ENCODE results near the gene MYO9A. TPM values are rescaled to one million over a fixed set of nuclear protein-coding genes. Genes with fewer than 3 reads are reported as not detected.
A peak's percentile ranks its signal among the peaks of the same experiment; 100 is the strongest.

Gene MYO9A
- total RNA-seq, 4 donors from 2014 or later: 88.5 to 183 (median 115) TPM

DNA sequence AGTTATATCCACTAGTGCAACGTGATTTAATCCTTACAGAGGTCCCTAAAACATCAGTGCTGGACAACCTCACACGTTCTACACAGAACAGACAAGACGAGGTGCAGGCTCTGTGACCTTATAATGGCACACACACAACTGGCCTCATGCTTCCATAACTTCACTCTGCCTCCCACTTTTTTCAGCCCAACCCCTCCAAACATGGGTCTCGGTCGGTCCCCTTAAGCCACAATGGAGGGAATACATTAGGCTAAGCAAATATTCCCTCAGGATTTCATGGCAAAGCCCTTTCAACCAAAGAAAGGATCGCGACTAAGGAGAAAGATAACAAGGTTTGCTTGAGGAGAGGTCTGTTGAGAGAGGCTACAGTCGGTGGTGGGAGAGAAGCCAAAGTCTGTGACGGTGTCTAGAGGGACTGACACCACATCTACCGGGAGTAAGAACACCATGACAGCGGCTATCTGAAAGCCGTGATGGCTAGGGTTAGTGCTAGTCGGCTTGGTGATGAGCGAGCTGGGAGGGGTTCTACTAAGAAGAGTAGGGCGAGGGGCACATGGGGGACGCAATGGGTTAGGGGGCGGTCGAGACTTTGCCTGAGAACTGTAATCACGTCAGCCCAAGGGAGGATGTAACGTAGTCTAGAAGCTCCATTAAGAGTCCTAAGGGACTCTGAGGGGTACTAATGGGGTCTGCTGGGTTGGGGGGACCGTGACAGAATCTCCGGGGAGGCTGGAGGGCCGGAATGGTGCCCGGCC is 1.0 kb downstream of the MYO9A start:
- peak overlapping the region; percentile 79 to 95 (median 92) for H3K27ac ChIP-seq
- H3K4me1 ChIP-seq: peaks cover 23 to 35% of the 10 kb centered on the region in 2 donors
- H3K36me3 ChIP-seq: no peaks in the 10 kb centered on the region
- peak; percentile 44 to 46 for DNase-seq
- TF ChIP-seq, protein P1, sequence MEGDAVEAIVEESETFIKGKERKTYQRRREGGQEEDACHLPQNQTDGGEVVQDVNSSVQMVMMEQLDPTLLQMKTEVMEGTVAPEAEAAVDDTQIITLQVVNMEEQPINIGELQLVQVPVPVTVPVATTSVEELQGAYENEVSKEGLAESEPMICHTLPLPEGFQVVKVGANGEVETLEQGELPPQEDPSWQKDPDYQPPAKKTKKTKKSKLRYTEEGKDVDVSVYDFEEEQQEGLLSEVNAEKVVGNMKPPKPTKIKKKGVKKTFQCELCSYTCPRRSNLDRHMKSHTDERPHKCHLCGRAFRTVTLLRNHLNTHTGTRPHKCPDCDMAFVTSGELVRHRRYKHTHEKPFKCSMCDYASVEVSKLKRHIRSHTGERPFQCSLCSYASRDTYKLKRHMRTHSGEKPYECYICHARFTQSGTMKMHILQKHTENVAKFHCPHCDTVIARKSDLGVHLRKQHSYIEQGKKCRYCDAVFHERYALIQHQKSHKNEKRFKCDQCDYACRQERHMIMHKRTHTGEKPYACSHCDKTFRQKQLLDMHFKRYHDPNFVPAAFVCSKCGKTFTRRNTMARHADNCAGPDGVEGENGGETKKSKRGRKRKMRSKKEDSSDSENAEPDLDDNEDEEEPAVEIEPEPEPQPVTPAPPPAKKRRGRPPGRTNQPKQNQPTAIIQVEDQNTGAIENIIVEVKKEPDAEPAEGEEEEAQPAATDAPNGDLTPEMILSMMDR (IDR thresholded peaks at IDR 0.05): no peak
- no peak for TF ChIP-seq POLR2A (IDR thresholded peaks at IDR 0.05)
- no peaks in the 10 kb centered on the region for H3K9me3 ChIP-seq
- H3K27me3 ChIP-seq: no peaks in the 10 kb centered on the region
- intact Hi-C loops (cut with DNase I): no loop called here
- H3K4me3 ChIP-seq (replicated peaks in 1 of 3): peak overlapping the region; percentile 74 to 84 (median 75)
- WGBS, 2 donors: 1% methylated on average over 24 of the region's 24 CpGs

DNA sequence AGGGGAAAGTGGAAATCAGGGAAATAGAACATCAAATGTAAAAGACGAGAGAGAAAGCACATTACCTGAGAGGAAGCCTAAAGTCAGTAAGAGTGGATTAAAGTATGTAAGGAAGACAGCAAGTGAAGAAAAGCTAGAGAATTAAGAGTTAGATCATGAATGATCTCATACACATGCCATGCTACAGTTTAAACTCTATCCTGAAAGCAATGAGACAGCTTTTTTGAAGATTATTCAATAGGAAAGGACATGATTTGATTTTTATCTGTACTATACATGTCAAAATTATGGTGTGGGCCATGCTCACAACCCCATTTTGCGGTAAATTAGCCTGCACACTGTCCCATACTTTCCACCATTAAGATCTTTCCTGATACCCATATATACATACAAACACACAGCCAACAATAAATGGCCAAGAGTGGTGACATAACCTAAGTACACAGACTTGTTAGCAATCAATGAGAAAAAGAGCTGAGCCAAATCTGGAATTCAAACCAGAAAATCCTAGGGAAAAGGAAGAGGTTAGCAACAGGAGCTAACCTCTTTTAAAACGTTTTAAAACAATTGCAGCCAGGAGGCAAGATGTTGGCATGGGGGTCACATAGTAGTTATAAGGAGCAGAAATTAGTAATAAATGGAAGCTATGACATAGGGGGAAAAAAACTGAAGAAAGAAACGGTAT is 4.5 kb downstream of the MYO9A start:
- Histone ChIP-seq H3K4me1 (peaks cover 18 to 30% of the 10 kb centered on the region in 2 donors), H3K36me3 (no peaks in the 10 kb centered on the region), H3K9me3 (no peaks in the 10 kb centered on the region), H3K27me3 (no peaks in the 10 kb centered on the region), H3K27ac (peak overlapping the region in 2 of 3 donors; percentile 9 to 21), H3K4me3 (replicated peaks in 1 of 3) (no peak overlapping the region)
- TF ChIP-seq, protein P1 (IDR thresholded peaks at IDR 0.05): no peak
- WGBS, 2 donors: 71 to 72% methylated on average over 4 of the region's 4 CpGs
- intact Hi-C loops (cut with DNase I): no loop called here
- DNase-seq: no peak

DNA sequence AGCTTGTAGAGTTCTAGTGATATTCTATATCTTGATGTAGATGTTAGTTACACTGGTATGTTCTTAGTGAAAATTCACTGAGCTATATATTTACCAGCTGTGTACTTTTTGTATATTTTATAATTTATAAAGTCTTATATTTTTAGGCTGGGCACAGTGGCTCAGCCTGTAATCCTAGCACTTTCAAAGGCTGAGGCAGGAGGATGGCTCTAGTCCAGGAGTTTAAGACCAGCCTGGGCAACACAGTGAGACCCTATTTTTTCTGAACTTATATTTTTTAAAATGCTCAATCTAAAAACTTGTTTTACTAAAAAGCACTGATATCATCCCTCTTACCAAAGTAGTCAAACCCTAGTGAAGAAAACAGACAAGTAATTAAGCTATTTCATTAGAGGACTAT is 5.1 kb downstream of the MYO9A start:
- intact Hi-C loops (cut with DNase I): no loop called here
- Histone ChIP-seq H3K36me3 (no peaks in the 10 kb centered on the region), H3K4me1 (peaks cover 18 to 35% of the 10 kb centered on the region in 2 donors), H3K27ac (peak overlapping the region in 1 of 3 donors; percentile 21), H3K9me3 (no peaks in the 10 kb centered on the region), H3K27me3 (no peaks in the 10 kb centered on the region), H3K4me3 (replicated peaks in 1 of 3) (no peak overlapping the region)
- no peak for DNase-seq
- TF ChIP-seq, protein P1 (IDR thresholded peaks at IDR 0.05): no peak
- no peak for TF ChIP-seq POLR2A (IDR thresholded peaks at IDR 0.05)

DNA sequence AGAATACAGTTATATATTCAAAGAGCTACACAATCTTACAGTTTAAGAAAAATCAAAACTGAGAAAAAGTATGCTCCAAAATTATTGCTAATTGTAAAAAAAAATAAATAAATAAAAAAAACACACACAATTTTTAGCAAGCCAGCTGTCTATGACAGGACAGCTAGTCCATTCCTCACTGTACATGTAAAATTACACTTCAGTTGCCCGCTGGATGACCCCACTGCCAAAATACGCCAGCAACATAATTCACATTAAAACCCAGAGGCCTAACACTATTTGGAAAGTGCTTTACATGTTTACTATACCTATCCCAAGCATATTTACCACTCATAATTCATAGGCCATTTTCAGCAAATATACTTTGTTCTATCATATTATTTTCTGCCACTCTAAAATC is 5.8 kb downstream of the MYO9A start:
- peaks cover 24 to 42% of the 10 kb centered on the region in 2 donors for H3K4me1 ChIP-seq
- intact Hi-C loops (cut with DNase I): no loop called here
- no peaks in the 10 kb centered on the region for H3K27me3 ChIP-seq
- no peak overlapping the region for H3K4me3 ChIP-seq (replicated peaks in 1 of 3)
- 80 to 84% methylated on average over 2 of the region's 2 CpGs for WGBS, 2 donors
- no peaks in the 10 kb centered on the region for H3K9me3 ChIP-seq
- H3K27ac ChIP-seq: peak overlapping the region in 1 of 3 donors; percentile 21
- no peak for DNase-seq
- TF ChIP-seq POLR2A (IDR thresholded peaks at IDR 0.05): no peak
- TF ChIP-seq, protein P1 (IDR thresholded peaks at IDR 0.05): no peak
- H3K36me3 ChIP-seq: no peaks in the 10 kb centered on the region

DNA sequence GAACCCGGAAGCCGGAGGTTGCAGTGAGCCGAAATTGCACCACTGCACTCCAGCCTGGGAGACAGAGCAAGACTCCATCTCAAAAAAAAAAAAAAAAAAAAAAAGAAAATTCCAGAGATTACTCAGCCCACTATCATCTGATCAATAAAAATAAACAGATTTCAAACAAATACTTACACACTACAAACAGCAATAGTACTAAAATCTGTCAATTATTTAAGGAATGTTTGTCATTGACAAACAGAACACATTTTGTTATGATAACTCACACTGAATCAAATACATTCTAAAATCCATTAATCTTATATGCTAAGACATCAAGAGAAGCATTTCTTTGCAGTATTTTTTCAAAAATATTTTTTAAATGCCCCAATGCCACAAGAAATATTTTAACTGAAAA is 7.6 kb downstream of the MYO9A start:
- Histone ChIP-seq H3K27ac (peak overlapping the region in 2 of 3 donors; percentile 18 to 24), H3K4me1 (peaks cover 15 to 47% of the 10 kb centered on the region in 2 donors), H3K27me3 (no peaks in the 10 kb centered on the region), H3K4me3 (replicated peaks in 1 of 3) (no peak overlapping the region), H3K36me3 (no peaks in the 10 kb centered on the region), H3K9me3 (no peaks in the 10 kb centered on the region)
- TF ChIP-seq, protein P1 (IDR thresholded peaks at IDR 0.05): no peak
- no peak for TF ChIP-seq POLR2A (IDR thresholded peaks at IDR 0.05)
- DNase-seq: no peak
- intact Hi-C loops (cut with DNase I): no loop called here
- 95 to 96% methylated on average over 3 of the region's 3 CpGs for WGBS, 2 donors

All from thyroid gland (tissue), 4 donors.